GM23338 (cell line): ENCODE data around the gene ZCCHC4. TPM values are rescaled to one million over a fixed set of nuclear protein-coding genes. Genes with fewer than 3 reads are reported as not detected.

Source experiments
- ATAC-seq: fragments of 200-7000 bp; cut with Tn5 transposase; 3 replicates; pipeline ENCODE4 v1.9.1; 2020
- DNase-seq: peaks from one replicate; pipeline ENCODE4 v3.0.0-alpha.2; 2015; ENCODE audit warnings: low spot score
- H2AFZ ChIP-seq: fragments of 200-600 bp; sonication (generic); 2 replicates; pipeline ENCODE4 v1.8.0; 2016; ENCODE audit warnings: antibody characterized with exemption, mild to moderate bottlenecking, moderate library complexity
- H3F3A ChIP-seq: fragments of 200-600 bp; sonication (generic); replicated peaks from 2 replicates; pipeline ENCODE4 v1.8.0; 2017; ENCODE audit warnings: antibody characterized with exemption, mixed run types, low read depth
- H3K27ac ChIP-seq: fragments of 200-600 bp; sonication (generic); 2 replicates; pipeline ENCODE4 v1.6.1; 2016; ENCODE audit warnings: low read depth
- H3K27me3 ChIP-seq: fragments of 200-600 bp; sonication (generic); 2 replicates; pipeline ENCODE4 v1.8.0; 2016; ENCODE audit warnings: mild to moderate bottlenecking, mixed run types, moderate library complexity; ENCODE audit not compliant: insufficient read depth
- H3K36me3 ChIP-seq: fragments of 200-600 bp; sonication (generic); 2 replicates; pipeline ENCODE4 v1.8.0; 2016; ENCODE audit warnings: mild to moderate bottlenecking; ENCODE audit not compliant: insufficient read depth
- H3K4me1 ChIP-seq: fragments of 200-600 bp; sonication (generic); 2 replicates; pipeline ENCODE4 v1.8.0; 2016; ENCODE audit warnings: mild to moderate bottlenecking, moderate library complexity; ENCODE audit not compliant: insufficient read depth
- H3K4me2 ChIP-seq: fragments of 200-600 bp; sonication (generic); 2 replicates; pipeline ENCODE4 v1.7.1; 2017; ENCODE audit warnings: mixed run types
- H3K4me3 ChIP-seq: fragments of 200-600 bp; sonication (generic); 2 replicates; pipeline ENCODE4 v1.6.1; 2016; ENCODE audit warnings: mixed run types
- H3K79me2 ChIP-seq: fragments of 200-600 bp; sonication (generic); replicated peaks from 2 replicates; pipeline ENCODE4 v1.8.0; 2017; ENCODE audit warnings: mild to moderate bottlenecking; ENCODE audit not compliant: insufficient read depth
- H3K9me2 ChIP-seq: fragments of 200-600 bp; sonication (generic); 2 replicates; pipeline ENCODE4 v1.8.0; 2017; ENCODE audit not compliant: insufficient read depth
- H4K20me1 ChIP-seq: fragments of 200-600 bp; sonication (generic); replicated peaks from 2 replicates; pipeline ENCODE4 v1.8.0; 2017; ENCODE audit warnings: mild to moderate bottlenecking; ENCODE audit not compliant: insufficient read depth
- H3K27ac Mint-ChIP-seq: 2 replicates; pipeline ENCODE4 v1.8.0; 2020; ENCODE audit warnings: inconsistent platforms, mild to moderate bottlenecking, moderate library complexity, mixed read lengths
- H3K27me3 Mint-ChIP-seq: 3 replicates; pipeline ENCODE4 v1.8.0; 2022; ENCODE audit warnings: low read depth, mild to moderate bottlenecking, moderate library complexity, mixed read lengths, inconsistent platforms; ENCODE audit not compliant: insufficient read depth, poor library complexity
- H3K36me3 Mint-ChIP-seq: 3 replicates; pipeline ENCODE4 v1.8.0; 2021; ENCODE audit warnings: low read depth, mild to moderate bottlenecking, inconsistent platforms, moderate library complexity, mixed read lengths
- H3K4me1 Mint-ChIP-seq: 3 replicates; pipeline ENCODE4 v1.8.0; 2020; ENCODE audit warnings: mild to moderate bottlenecking, inconsistent platforms, mixed read lengths
- H3K4me3 Mint-ChIP-seq: 3 replicates; pipeline ENCODE4 v1.8.0; 2021; ENCODE audit warnings: moderate library complexity, mild to moderate bottlenecking, inconsistent platforms, mixed read lengths
- H3K9me3 Mint-ChIP-seq: 3 replicates; pipeline ENCODE4 v1.8.0; 2020; ENCODE audit warnings: moderate library complexity, mild to moderate bottlenecking, inconsistent platforms, mixed read lengths
- CREB1 ChIP-seq: fragments of 250-450 bp; sonication (Bioruptor Pico); IDR thresholded peaks from 2 replicates; pipeline ENCODE4 v1.5.0; 2020; ENCODE audit warnings: low read depth, mild to moderate bottlenecking, moderate library complexity
- CTCF ChIP-seq, 2 experiments: fragments of 200-600 bp in 1 of 2; sonication (generic) in 1 of 2; conservative IDR thresholded peaks; 2 replicates each; pipeline versions ENCODE4 v1.5.1 to v1.6.1; 2016 to 2017; ENCODE audit warnings: antibody characterized with exemption in 2 of 2, low read depth in 2 of 2, mild to moderate bottlenecking in 2 of 2, moderate library complexity in 1 of 2
- ETS1 ChIP-seq: IDR thresholded peaks from 2 replicates; pipeline ENCODE4 v1.6.1; 2016; ENCODE audit warnings: antibody characterized with exemption
- EZH2 ChIP-seq: fragments of 200-600 bp; sonication (generic); IDR thresholded peaks from one replicate; pipeline ENCODE4 v1.8.0; 2017; ENCODE audit warnings: antibody characterized with exemption, mild to moderate bottlenecking, low read depth; ENCODE audit not compliant: unreplicated experiment
- EZH2phosphoT487 ChIP-seq: fragments of 200-600 bp; sonication (generic); IDR thresholded peaks from one replicate; pipeline ENCODE4 v1.8.1; 2018; ENCODE audit warnings: antibody characterized with exemption; ENCODE audit not compliant: unreplicated experiment
- JUNB ChIP-seq: IDR thresholded peaks from one replicate; pipeline ENCODE4 v1.6.1; 2016; ENCODE audit warnings: antibody characterized with exemption; ENCODE audit not compliant: unreplicated experiment
- NANOG ChIP-seq: IDR thresholded peaks from 2 replicates; pipeline ENCODE4 v1.6.1; 2016; ENCODE audit warnings: antibody characterized with exemption, borderline replicate concordance
- POLR2AphosphoS5 ChIP-seq: IDR thresholded peaks from 2 replicates; pipeline ENCODE4 v1.6.1; 2016; ENCODE audit warnings: antibody characterized with exemption, low read depth
- REST ChIP-seq: IDR thresholded peaks from one replicate; pipeline ENCODE4 v1.6.1; 2018; ENCODE audit warnings: antibody characterized with exemption; ENCODE audit not compliant: unreplicated experiment
- STAT1 ChIP-seq: IDR thresholded peaks from one replicate; pipeline ENCODE4 v1.6.1; 2016; ENCODE audit warnings: antibody characterized with exemption; ENCODE audit not compliant: unreplicated experiment
- ZNF114 ChIP-seq: fragments of 250-450 bp; sonication (Bioruptor Pico); IDR thresholded peaks from 2 replicates; pipeline ENCODE4 v1.5.0; 2020; ENCODE audit warnings: mild to moderate bottlenecking, moderate library complexity
- ZNF331 ChIP-seq: fragments of 250-450 bp; sonication (Bioruptor Pico); IDR thresholded peaks from 2 replicates; pipeline ENCODE4 v1.5.0; 2020; ENCODE audit warnings: low read depth, mild to moderate bottlenecking, moderate library complexity
- ZNF462 ChIP-seq: fragments of 250-450 bp; sonication (Bioruptor Pico); IDR thresholded peaks from 2 replicates; pipeline ENCODE4 v1.5.0; 2020; ENCODE audit warnings: mild to moderate bottlenecking, moderate library complexity
- polyA plus RNA-seq: library from polyadenylated mRNA; unstranded; fragments of >200 nt; fragmentation: Nextera tagmentation; extraction: Ambion mirVana; gene quantifications from 2 replicates; pipeline ENCODE4 v1.2.1, GENCODE V29; 2016
- total RNA-seq: library from RNA; depleted of rRNA; stranded (reverse); fragments of >200 nt; shearing (Covaris generic); gene quantifications from 2 replicates; pipeline ENCODE4 v1.2.3, GENCODE V29; 2014

ZCCHC4 gene
- total and polyA plus RNA-seq, 2 experiments from 2014 or later = 11.3 to 17.9 TPM

GRCh38 chr4:25299476-25300203, 12.9 kb upstream of the ZCCHC4 start:
- H2AFZ ChIP-seq = peak overlapping the region; percentile 3; the same call in 1 of the 2 replicates
- no peak overlapping the region for H3K4me2 ChIP-seq
- H3K27me3 ChIP-seq = no peaks in the 10 kb centered on the region
- no peaks in the 10 kb centered on the region for H3K36me3 ChIP-seq
- H3K27ac Mint-ChIP-seq = no peak overlapping the region
- H3K4me1 ChIP-seq = no peaks in the 10 kb centered on the region; the same call in 1 of the 2 replicates
- H3K27ac ChIP-seq = no peak overlapping the region
- no peaks in the 10 kb centered on the region for H3K9me3 Mint-ChIP-seq
- H3K4me1 Mint-ChIP-seq = peaks cover 9% of the 10 kb centered on the region; the same call in 2 of the 3 replicates
- H3K79me2 ChIP-seq = no peaks in the 10 kb centered on the region
- TF ChIP-seq POLR2AphosphoS5 (no peak), EZH2phosphoT487 (no peak), EZH2 (no peak), STAT1 (no peak), JUNB (no peak), CREB1 (no peak), NANOG (no peak), ETS1 (no peak), ZNF462 (CRISPR knock-in tag) (no peak), ZNF114 (no peak), ZNF331 (CRISPR knock-in tag) (no peak), CTCF (conservative IDR thresholded peaks at IDR 0.05; ENCODE audit: low read depth in 2 of 2) (no peak), REST (no peak)
- H3K27me3 Mint-ChIP-seq = no peaks in the 10 kb centered on the region
- no peaks in the 10 kb centered on the region for H4K20me1 ChIP-seq
- H3K36me3 Mint-ChIP-seq = no peaks in the 10 kb centered on the region
- DNase-seq (peak; percentile 60), ATAC-seq (peak; percentile 89)
- no peak overlapping the region for H3K4me3 Mint-ChIP-seq
- no peak overlapping the region for H3K4me3 ChIP-seq
- no peaks in the 10 kb centered on the region; the same call in 1 of the 2 replicates for H3K9me2 ChIP-seq
- no peaks in the 10 kb centered on the region for H3F3A ChIP-seq
